Activated CD4-positive, alpha-beta T cell treated with anti-CD3 and anti-CD28 coated beads, Interleukin-2, amount 10 ng/mL, durations not matched to agents 24 days and 14 days (primary cell): Measurements from ENCODE around the gene NT5DC3. TPM values are rescaled to one million over a fixed set of nuclear protein-coding genes. Genes with fewer than 3 reads are reported as not detected.

Experiments used
- DNase-seq: peaks from one replicate; pipeline ENCODE4 v3.0.0; 2022
- H3K27ac Mint-ChIP-seq: one replicate; pipeline ENCODE4 v1.8.0; 2022; ENCODE audit warnings: mild to moderate bottlenecking, mixed read lengths
- H3K27me3 Mint-ChIP-seq: one replicate; pipeline ENCODE4 v1.8.0; 2022; ENCODE audit warnings: mixed read lengths
- H3K36me3 Mint-ChIP-seq: one replicate; pipeline ENCODE4 v1.8.0; 2022; ENCODE audit warnings: low read depth, mild to moderate bottlenecking, mixed read lengths
- H3K4me1 Mint-ChIP-seq: one replicate; pipeline ENCODE4 v1.8.0; 2021; ENCODE audit warnings: mixed read lengths
- H3K4me3 Mint-ChIP-seq: one replicate; pipeline ENCODE4 v1.8.0; 2022; ENCODE audit warnings: mild to moderate bottlenecking, moderate library complexity, mixed read lengths
- H3K9me3 Mint-ChIP-seq: one replicate; pipeline ENCODE4 v1.8.0; 2021; ENCODE audit warnings: mixed read lengths
- intact Hi-C: fragments of 100-400 bp; cut with micrococcal nuclease; formaldehyde crosslinking; loops from one replicate; pipeline ENCODE4 v1.15.1; 2023
- total RNA-seq: library from RNA; stranded (reverse); gene quantifications from 2 replicates; pipeline ENCODE4 v1.2.3, GENCODE V29; 2022

NT5DC3 gene
- total RNA-seq = 12.3 and 14.9 TPM in 2 replicates

GRCh38 chr12:103840876-103841689 lies at the start of gene NT5DC3:
Gene NT5DC3, minus strand, starts transcription at chr12:103841234. Its CDS starts 78 bp downstream, at chr12:103841156.
- peaks cover 5% of the 10 kb centered on the region for H3K36me3 Mint-ChIP-seq
- intact Hi-C loops = loop anchor here (1.0 to 5.0 kb wide), 5 partner anchors 88 to 1388 kb away; partner anchors contain the start of genes C12orf42 and HCFC2
- peak; percentile 93 for DNase-seq
- peak within 1 kb of the TSS; percentile 86 for H3K27ac Mint-ChIP-seq
- peak within 1 kb of the TSS; percentile 85 for H3K4me3 Mint-ChIP-seq
- H3K27me3 Mint-ChIP-seq = peaks cover 33% of the 10 kb centered on the region
- peaks cover 13% of the 10 kb centered on the region for H3K4me1 Mint-ChIP-seq
- no peaks in the 10 kb centered on the region for H3K9me3 Mint-ChIP-seq

DNA sequence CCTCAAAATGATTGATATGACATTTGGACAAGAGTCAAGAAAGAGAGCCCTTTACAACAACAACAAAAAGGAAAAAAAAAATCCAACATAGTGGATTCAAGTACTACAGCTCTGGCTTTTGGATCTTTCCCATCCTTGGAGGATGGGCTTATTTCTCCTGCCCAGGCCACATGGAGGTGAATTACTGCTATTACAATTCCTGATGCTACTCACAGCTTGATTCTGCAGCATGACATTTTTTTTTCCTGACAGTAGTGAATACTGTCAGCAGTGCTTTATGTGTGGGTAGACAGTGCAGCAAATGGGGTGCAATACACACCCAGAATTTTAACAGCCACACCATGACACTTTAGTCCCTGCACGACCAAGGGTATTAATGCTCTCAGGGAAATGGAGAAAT lies 46.7 kb upstream of the NT5DC3 start:
- Mint-ChIP-seq H3K27ac (no peak overlapping the region), H3K4me3 (no peak overlapping the region), H3K36me3 (no peaks in the 10 kb centered on the region), H3K4me1 (peaks cover 6% of the 10 kb centered on the region), H3K9me3 (no peaks in the 10 kb centered on the region), H3K27me3 (no peaks in the 10 kb centered on the region)
- intact Hi-C loops = no loop called here
- DNase-seq = no peak

GRCh38 chr12:103886195-103886797 lies 45.3 kb upstream of the NT5DC3 start:
- Mint-ChIP-seq H3K9me3 (no peaks in the 10 kb centered on the region), H3K4me1 (peaks cover 9% of the 10 kb centered on the region), H3K27me3 (no peaks in the 10 kb centered on the region), H3K27ac (no peak overlapping the region), H3K4me3 (no peak overlapping the region), H3K36me3 (no peaks in the 10 kb centered on the region)
- no peak for DNase-seq
- intact Hi-C loops = no loop called here

GRCh38 chr12:103884316-103884715 lies 43.3 kb upstream of the NT5DC3 start:
- H3K4me1 Mint-ChIP-seq = peaks cover 22% of the 10 kb centered on the region

DNA sequence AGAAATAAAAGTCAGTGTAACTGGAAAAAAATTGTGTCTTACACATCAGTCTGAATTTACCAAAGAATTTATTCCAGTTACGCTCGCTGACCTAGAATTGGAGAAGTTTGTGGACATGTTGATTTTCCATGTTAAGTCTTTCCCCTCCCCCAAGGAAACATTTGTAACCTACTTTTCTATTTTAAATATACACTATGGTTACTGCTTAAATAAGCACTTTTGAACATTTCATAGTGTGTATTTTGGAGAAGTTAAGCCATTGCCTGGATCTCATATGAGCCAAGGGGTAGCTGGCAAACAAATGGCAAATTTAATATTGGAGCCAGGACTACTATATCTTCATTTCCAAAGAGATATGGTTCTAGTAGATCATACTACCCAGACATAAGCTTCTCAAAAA lies 42.9 kb upstream of the NT5DC3 start:
- no peak overlapping the region for H3K4me3 Mint-ChIP-seq
- intact Hi-C loops = no loop called here
- peaks cover 26% of the 10 kb centered on the region for H3K4me1 Mint-ChIP-seq
- H3K27me3 Mint-ChIP-seq = no peaks in the 10 kb centered on the region
- no peak for DNase-seq
- no peaks in the 10 kb centered on the region for H3K36me3 Mint-ChIP-seq
- no peaks in the 10 kb centered on the region for H3K9me3 Mint-ChIP-seq
- no peak overlapping the region for H3K27ac Mint-ChIP-seq

More at GRCh38 chr12:103884316-103884715, 43.3 kb upstream of the NT5DC3 start:
- Mint-ChIP-seq H3K4me3 (no peak overlapping the region), H3K36me3 (no peaks in the 10 kb centered on the region), H3K27me3 (no peaks in the 10 kb centered on the region), H3K27ac (no peak overlapping the region), H3K9me3 (no peaks in the 10 kb centered on the region)
- intact Hi-C loops = no loop called here
- DNase-seq = peak; percentile 73

DNA sequence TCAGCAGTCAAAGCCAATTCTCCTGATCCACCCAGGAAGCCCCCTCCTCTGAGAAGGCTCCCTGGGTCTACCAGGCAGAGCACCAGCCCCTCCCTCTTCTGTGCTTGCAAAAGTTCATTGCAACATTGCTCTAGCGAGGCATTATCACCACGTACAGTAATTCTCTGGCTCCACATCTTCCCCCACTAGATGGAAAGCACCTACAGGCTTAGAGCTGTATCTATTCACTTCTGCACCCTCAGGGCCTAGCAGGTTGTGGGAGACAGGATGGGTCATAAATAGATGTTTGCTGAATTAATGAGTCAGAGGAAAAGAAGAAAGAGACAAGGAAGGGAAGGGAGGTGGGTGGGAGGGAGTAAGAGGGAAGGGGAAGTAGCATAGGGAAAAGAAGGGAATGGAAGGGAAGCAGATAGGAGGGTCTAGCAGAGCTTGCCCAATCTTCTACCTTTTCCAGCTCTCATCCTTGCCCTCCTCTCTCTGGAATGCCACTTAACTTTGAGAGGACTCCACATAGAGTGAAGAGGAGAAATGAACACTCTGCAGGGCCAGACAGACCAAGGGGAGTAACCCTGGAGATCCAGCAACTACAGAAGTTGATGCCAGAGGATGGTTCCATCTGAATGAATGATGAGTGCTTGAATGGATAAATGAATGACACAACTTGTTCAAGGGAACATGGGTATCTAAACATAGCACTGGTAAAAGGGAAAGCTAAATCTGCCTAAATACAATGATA lies 42.0 kb upstream of the NT5DC3 start:
- Mint-ChIP-seq H3K27me3 (no peaks in the 10 kb centered on the region), H3K9me3 (no peaks in the 10 kb centered on the region), H3K27ac (no peak overlapping the region), H3K4me1 (peaks cover 29% of the 10 kb centered on the region), H3K36me3 (no peaks in the 10 kb centered on the region), H3K4me3 (no peak overlapping the region)
- intact Hi-C loops = no loop called here
- no peak for DNase-seq

GRCh38 chr12:103881261-103881660 lies 40.2 kb upstream of the NT5DC3 start:
- no peaks in the 10 kb centered on the region for H3K36me3 Mint-ChIP-seq
- H3K27ac Mint-ChIP-seq = no peak overlapping the region
- intact Hi-C loops = no loop called here
- H3K27me3 Mint-ChIP-seq = no peaks in the 10 kb centered on the region
- no peak for DNase-seq
- H3K4me1 Mint-ChIP-seq = peaks cover 31% of the 10 kb centered on the region
- no peak overlapping the region for H3K4me3 Mint-ChIP-seq
- no peaks in the 10 kb centered on the region for H3K9me3 Mint-ChIP-seq

DNA sequence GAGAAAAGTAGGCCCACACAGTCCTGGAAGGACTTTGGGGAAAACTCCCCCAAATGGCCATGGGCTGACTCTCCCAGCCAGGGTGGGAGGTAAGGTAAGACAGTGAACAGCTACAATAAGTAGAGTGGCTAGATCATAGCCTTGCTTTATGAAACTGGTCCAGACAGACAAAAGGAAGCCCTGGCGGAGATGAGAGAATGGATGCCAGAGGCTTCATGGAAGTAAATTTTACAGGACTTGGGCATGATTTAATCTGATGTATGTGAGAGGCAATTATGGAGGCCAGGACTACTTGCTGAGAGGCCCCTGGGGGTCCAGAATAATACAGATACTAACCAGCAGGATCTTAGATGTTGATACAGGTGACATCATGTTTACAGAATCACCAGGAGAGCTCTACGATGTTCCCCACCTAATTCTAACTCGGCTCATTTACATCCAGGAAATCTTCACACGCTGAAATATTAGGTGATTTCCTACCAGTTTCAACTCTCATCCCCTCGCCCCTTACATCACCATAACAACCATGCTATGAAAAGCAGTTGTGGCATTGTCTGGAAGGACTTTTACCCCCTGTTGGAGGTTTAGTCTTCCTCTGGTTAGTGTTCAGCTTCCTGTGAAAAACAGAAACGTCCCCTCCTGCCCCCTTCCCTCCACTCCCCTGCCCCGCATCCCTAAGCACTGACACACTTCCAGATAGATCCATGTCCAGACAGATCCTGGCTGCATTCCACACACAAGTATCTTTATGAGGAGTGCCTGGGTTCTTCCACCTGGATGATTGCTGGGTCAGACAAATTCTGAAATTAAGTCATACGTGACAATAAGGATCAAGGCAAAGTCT lies 39.5 kb upstream of the NT5DC3 start:
- Mint-ChIP-seq H3K9me3 (no peaks in the 10 kb centered on the region), H3K27me3 (peaks cover 2% of the 10 kb centered on the region), H3K4me3 (no peak overlapping the region), H3K4me1 (peaks cover 29% of the 10 kb centered on the region), H3K27ac (no peak overlapping the region), H3K36me3 (no peaks in the 10 kb centered on the region)
- DNase-seq = peak; percentile 60
- intact Hi-C loops = no loop called here

GRCh38 chr12:103879878-103880277 lies 38.8 kb upstream of the NT5DC3 start:
- Mint-ChIP-seq H3K4me1 (peaks cover 29% of the 10 kb centered on the region), H3K27me3 (peaks cover 7% of the 10 kb centered on the region), H3K27ac (no peak overlapping the region), H3K36me3 (no peaks in the 10 kb centered on the region), H3K4me3 (no peak overlapping the region), H3K9me3 (no peaks in the 10 kb centered on the region)
- intact Hi-C loops = loop anchor here (2.0 to 5.0 kb wide), 3 partner anchors 51 to 182 kb away; partner anchors contain the start of genes HCFC2 and HSP90B1
- DNase-seq = no peak

- Mint-ChIP-seq H3K9me3 (no peaks in the 10 kb centered on the region), H3K36me3 (no peaks in the 10 kb centered on the region), H3K27ac (no peak overlapping the region), H3K4me1 (peaks cover 29% of the 10 kb centered on the region), H3K27me3 (peaks cover 10% of the 10 kb centered on the region), H3K4me3 (no peak overlapping the region)
- intact Hi-C loops = loop anchor here (2.0 to 5.0 kb wide), 3 partner anchors 52 to 183 kb away; partner anchors contain the start of genes HCFC2 and HSP90B1
- no peak for DNase-seq
Measured at GRCh38 chr12:103879048-103879692, 38.1 kb upstream of the NT5DC3 start.

DNA sequence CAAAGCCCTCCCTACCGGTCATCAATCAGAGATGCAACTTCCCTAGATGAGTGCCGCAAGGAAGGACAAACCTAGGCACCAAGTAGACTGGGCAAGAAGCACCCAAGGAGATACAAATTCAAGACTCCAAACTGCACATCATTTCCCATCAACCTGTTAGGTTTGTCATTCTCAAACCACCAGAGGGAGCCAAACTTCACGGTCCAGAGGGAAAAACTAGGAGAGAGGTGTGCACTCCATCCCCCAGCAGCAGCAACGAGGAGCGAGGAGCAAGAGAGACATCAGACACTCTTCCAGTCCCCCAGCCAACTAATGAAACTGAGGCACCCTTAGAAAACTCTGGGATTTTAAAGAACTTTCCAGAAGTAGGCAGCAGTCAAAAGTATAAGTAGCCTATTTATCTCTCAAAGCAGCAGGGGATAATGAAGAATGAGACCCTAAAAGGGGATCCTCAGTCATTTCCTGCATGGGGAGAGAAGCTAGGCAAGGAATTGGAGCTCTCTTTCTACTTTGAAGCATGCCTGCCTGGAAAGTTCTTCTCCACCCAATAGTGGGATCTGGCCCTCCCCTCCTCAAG lies 37.0 kb upstream of the NT5DC3 start:
- Mint-ChIP-seq H3K9me3 (no peaks in the 10 kb centered on the region), H3K4me3 (no peak overlapping the region), H3K27ac (no peak overlapping the region)

GRCh38 chr12:103877288-103877687 lies 36.3 kb upstream of the NT5DC3 start:
- DNase-seq = no peak
- intact Hi-C loops = loop anchor here (5.0 kb wide), 1 partner anchor 185 kb away; the partner anchor contains the start of gene HCFC2
- H3K4me3 Mint-ChIP-seq = no peak overlapping the region
- H3K36me3 Mint-ChIP-seq = no peaks in the 10 kb centered on the region
- H3K4me1 Mint-ChIP-seq = peaks cover 26% of the 10 kb centered on the region
- no peaks in the 10 kb centered on the region for H3K9me3 Mint-ChIP-seq
- H3K27ac Mint-ChIP-seq = no peak overlapping the region
- H3K27me3 Mint-ChIP-seq = peaks cover 14% of the 10 kb centered on the region

More for the DNA sequence above, 37.0 kb upstream of the NT5DC3 start:
- intact Hi-C loops = loop anchor here (1.0 to 5.0 kb wide), 5 partner anchors 47 to 231 kb away; partner anchors contain the start of genes HCFC2 and HSP90B1
- Mint-ChIP-seq H3K4me1 (peaks cover 29% of the 10 kb centered on the region), H3K36me3 (no peaks in the 10 kb centered on the region), H3K27me3 (peaks cover 12% of the 10 kb centered on the region)
- peak; percentile 88 for DNase-seq
